GM19372 (cell line): ENCODE data around the gene TGIF2.
"Not testable (repeated sequence)": the region's sequence is repeated elsewhere in the genome, so short reads cannot be mapped to it uniquely, and the experiment has no call there.

ENCODE experiments used
- ATAC-seq: cut with Tn5 transposase; IDR thresholded peaks from one replicate; pipeline ENCODE4 v1.9.1; 2021; ENCODE audit warnings: mild to moderate bottlenecking, low read depth, moderate library complexity; ENCODE audit not compliant: unreplicated experiment

The TGIF2 gene

GRCh38 chr20:36607586-36608387 is 34.4 kb downstream of the TGIF2 start:
- no peak for ATAC-seq

GRCh38 chr20:36608388-36608728 is 35.0 kb downstream of the TGIF2 start:
- ATAC-seq, result not testable (repeated sequence)

- ATAC-seq, result no peak
Measured at GRCh38 chr20:36611625-36612024, 38.2 kb downstream of the TGIF2 start.

GRCh38 chr20:36613974-36614373 is 40.6 kb downstream of the TGIF2 start:
- no peak for ATAC-seq

- ATAC-seq, result no peak
Measured at GRCh38 chr20:36614781-36615557, 41.6 kb downstream of the TGIF2 start.

GRCh38 chr20:36620917-36621316 is 47.5 kb downstream of the TGIF2 start:
- no peak for ATAC-seq

GRCh38 chr20:36623444-36623843 is 50.0 kb downstream of the TGIF2 start:
- no peak for ATAC-seq

GRCh38 chr20:36624068-36624943 is 50.9 kb downstream of the TGIF2 start:
- ATAC-seq, result no peak

GRCh38 chr20:36624944-36625324 is 51.5 kb downstream of the TGIF2 start:
- no peak for ATAC-seq

GRCh38 chr20:36628076-36628475 is 54.7 kb downstream of the TGIF2 start:
- no peak for ATAC-seq

- ATAC-seq, result no peak
Measured at GRCh38 chr20:36629719-36630681, 56.6 kb downstream of the TGIF2 start.

GRCh38 chr20:36631646-36632045 is 58.2 kb downstream of the TGIF2 start:
- no peak for ATAC-seq

- no peak for ATAC-seq
Measured at GRCh38 chr20:36632147-36632486, 58.7 kb downstream of the TGIF2 start.

- ATAC-seq, result no peak
Measured at GRCh38 chr20:36632487-36633284, 59.3 kb downstream of the TGIF2 start.

- no peak for ATAC-seq
Measured at GRCh38 chr20:36633285-36633772, 59.9 kb downstream of the TGIF2 start.

GRCh38 chr20:36634342-36634741 is 60.9 kb downstream of the TGIF2 start:
- no peak for ATAC-seq

- ATAC-seq, result not testable (repeated sequence)
Measured at GRCh38 chr20:36638876-36639400, 65.5 kb downstream of the TGIF2 start.

GRCh38 chr20:36641506-36641843 is 68.1 kb downstream of the TGIF2 start:
- ATAC-seq, result no peak

GRCh38 chr20:36642136-36642535 is 68.7 kb downstream of the TGIF2 start:
- ATAC-seq, result no peak
